ENCODE results near the gene KRT39. TPM values are rescaled to one million over a fixed set of nuclear protein-coding genes. Genes with fewer than 3 reads are reported as not detected.

KRT39 gene
- total RNA-seq, 1 experiment from 2014 or later, result not detected

GRCh38 chr17:41004397-41004796 lies 37.6 kb upstream of the KRT39 start:
- no peaks in the 10 kb centered on the region for H3K9me3 ChIP-seq (ENCODE audit: low read depth, low read length, poor library complexity, severe bottlenecking)
- no peak overlapping the region for H3K27ac ChIP-seq (ENCODE audit: low read depth, low read length, poor library complexity, severe bottlenecking)
- H3K27me3 ChIP-seq (replicated peaks; ENCODE audit: insufficient read depth, low read depth, low read length, poor library complexity), result no peaks in the 10 kb centered on the region
- TF ChIP-seq, protein P1, sequence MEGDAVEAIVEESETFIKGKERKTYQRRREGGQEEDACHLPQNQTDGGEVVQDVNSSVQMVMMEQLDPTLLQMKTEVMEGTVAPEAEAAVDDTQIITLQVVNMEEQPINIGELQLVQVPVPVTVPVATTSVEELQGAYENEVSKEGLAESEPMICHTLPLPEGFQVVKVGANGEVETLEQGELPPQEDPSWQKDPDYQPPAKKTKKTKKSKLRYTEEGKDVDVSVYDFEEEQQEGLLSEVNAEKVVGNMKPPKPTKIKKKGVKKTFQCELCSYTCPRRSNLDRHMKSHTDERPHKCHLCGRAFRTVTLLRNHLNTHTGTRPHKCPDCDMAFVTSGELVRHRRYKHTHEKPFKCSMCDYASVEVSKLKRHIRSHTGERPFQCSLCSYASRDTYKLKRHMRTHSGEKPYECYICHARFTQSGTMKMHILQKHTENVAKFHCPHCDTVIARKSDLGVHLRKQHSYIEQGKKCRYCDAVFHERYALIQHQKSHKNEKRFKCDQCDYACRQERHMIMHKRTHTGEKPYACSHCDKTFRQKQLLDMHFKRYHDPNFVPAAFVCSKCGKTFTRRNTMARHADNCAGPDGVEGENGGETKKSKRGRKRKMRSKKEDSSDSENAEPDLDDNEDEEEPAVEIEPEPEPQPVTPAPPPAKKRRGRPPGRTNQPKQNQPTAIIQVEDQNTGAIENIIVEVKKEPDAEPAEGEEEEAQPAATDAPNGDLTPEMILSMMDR (conservative IDR thresholded peaks at IDR 0.05; ENCODE audit: low read depth, low read length), result no peak
- no peak for TF ChIP-seq EZH2 (IDR thresholded peaks at IDR 0.05; ENCODE audit: borderline replicate concordance, low read depth, low read length, poor library complexity, severe bottlenecking)
- DNase-seq (ENCODE audit: low spot score), result no peak
- H3K36me3 ChIP-seq (ENCODE audit: insufficient read depth, low read length, poor library complexity, severe bottlenecking), result no peaks in the 10 kb centered on the region
- ChIA-PET CTCF (no interaction called here), POLR2A (ENCODE audit: low non-redundant PET) (no interaction called here)
- intact Hi-C loops (cut with micrococcal nuclease; ENCODE audit: unreplicated experiment), result no loop called here
- H3K4me3 ChIP-seq (ENCODE audit: low read depth, low read length, poor library complexity, severe bottlenecking), result no peak overlapping the region
- no TSS peak for BruUV-seq (replicated peaks)
- H3K4me1 ChIP-seq (ENCODE audit: insufficient read depth, low read length, poor library complexity, severe bottlenecking), result no peaks in the 10 kb centered on the region

DNA sequence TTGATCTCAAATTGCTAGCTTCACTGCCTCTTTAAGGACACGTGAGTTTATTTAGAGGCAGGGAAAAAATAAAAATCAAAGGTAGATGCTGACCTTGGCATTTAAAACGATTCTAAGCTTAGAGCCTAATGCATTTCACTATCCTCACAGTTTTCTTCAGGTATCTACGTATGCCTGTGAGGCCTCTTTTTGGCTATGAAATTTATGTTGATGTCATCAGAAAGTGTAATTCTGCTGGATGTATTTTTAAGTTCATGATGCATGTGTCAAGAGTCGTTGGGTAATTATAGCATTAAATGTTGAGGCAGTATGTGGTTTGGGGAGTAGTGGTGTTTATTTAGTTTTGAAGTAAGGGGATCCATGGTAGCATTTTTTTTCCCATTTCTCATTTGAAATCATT lies 37.2 kb upstream of the KRT39 start:
- Histone ChIP-seq H3K36me3 (ENCODE audit: insufficient read depth, low read length, poor library complexity, severe bottlenecking) (no peaks in the 10 kb centered on the region), H3K4me3 (ENCODE audit: low read depth, low read length, poor library complexity, severe bottlenecking) (no peak overlapping the region), H3K4me1 (ENCODE audit: insufficient read depth, low read length, poor library complexity, severe bottlenecking) (no peaks in the 10 kb centered on the region), H3K27me3 (replicated peaks; ENCODE audit: insufficient read depth, low read depth, low read length, poor library complexity) (no peaks in the 10 kb centered on the region), H3K9me3 (ENCODE audit: low read depth, low read length, poor library complexity, severe bottlenecking) (no peaks in the 10 kb centered on the region), H3K27ac (ENCODE audit: low read depth, low read length, poor library complexity, severe bottlenecking) (no peak overlapping the region)
- CTCF ChIA-PET, result no interaction called here
- POLR2A ChIA-PET (ENCODE audit: low non-redundant PET), result no interaction called here
- intact Hi-C loops (cut with micrococcal nuclease; ENCODE audit: unreplicated experiment), result no loop called here
- TF ChIP-seq, protein P1 (conservative IDR thresholded peaks at IDR 0.05; ENCODE audit: low read depth, low read length), result no peak
- no peak for TF ChIP-seq EZH2 (IDR thresholded peaks at IDR 0.05; ENCODE audit: borderline replicate concordance, low read depth, low read length, poor library complexity, severe bottlenecking)
- DNase-seq (ENCODE audit: low spot score), result no peak
- no TSS peak for BruUV-seq (replicated peaks)

DNA sequence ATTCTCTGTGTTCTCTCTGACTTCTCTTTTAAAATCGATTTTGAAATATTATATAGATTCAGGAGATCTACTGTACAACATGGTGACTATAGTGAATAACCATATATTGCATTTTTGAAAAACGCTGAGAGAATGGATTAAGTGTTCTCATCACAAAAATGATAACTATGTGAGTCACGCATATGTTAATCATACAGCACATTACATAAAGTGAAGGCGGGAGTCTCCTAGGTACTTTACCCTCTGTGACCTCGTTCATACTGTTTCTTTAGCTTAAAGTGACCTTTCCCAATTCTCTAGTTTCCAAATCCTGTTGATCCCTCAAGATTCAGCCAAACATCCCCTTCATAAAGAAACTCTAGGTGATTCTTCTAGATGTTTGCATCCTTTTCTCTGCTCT lies 36.1 kb upstream of the KRT39 start:
- intact Hi-C loops (cut with micrococcal nuclease; ENCODE audit: unreplicated experiment), result no loop called here

More for the DNA sequence above, 36.1 kb upstream of the KRT39 start:
- ChIA-PET CTCF (no interaction called here), POLR2A (ENCODE audit: low non-redundant PET) (no interaction called here)
- no TSS peak for BruUV-seq (replicated peaks)
- H3K4me3 ChIP-seq (ENCODE audit: low read depth, low read length, poor library complexity, severe bottlenecking), result no peak overlapping the region
- TF ChIP-seq, protein P1 (conservative IDR thresholded peaks at IDR 0.05; ENCODE audit: low read depth, low read length), result no peak
- no peak for TF ChIP-seq EZH2 (IDR thresholded peaks at IDR 0.05; ENCODE audit: borderline replicate concordance, low read depth, low read length, poor library complexity, severe bottlenecking)
- H3K27me3 ChIP-seq (replicated peaks; ENCODE audit: insufficient read depth, low read depth, low read length, poor library complexity), result no peaks in the 10 kb centered on the region
- no peaks in the 10 kb centered on the region for H3K4me1 ChIP-seq (ENCODE audit: insufficient read depth, low read length, poor library complexity, severe bottlenecking)
- no peak for DNase-seq (ENCODE audit: low spot score)
- H3K9me3 ChIP-seq (ENCODE audit: low read depth, low read length, poor library complexity, severe bottlenecking), result no peaks in the 10 kb centered on the region
- no peaks in the 10 kb centered on the region for H3K36me3 ChIP-seq (ENCODE audit: insufficient read depth, low read length, poor library complexity, severe bottlenecking)
- no peak overlapping the region for H3K27ac ChIP-seq (ENCODE audit: low read depth, low read length, poor library complexity, severe bottlenecking)

All from A673 (cell line).